Endothelial cell of umbilical vein (primary cell): Measurements from ENCODE around the gene ASL.

ENCODE experiments used
- EZH2 ChIP-seq: IDR thresholded peaks from 2 replicates; pipeline ENCODE4 v1.6.1; 2012; ENCODE audit warnings: borderline replicate concordance, low read depth, mild to moderate bottlenecking, moderate library complexity, low read length, inconsistent platforms; ENCODE audit not compliant: severe bottlenecking
- MYC ChIP-seq: IDR thresholded peaks from one replicate; pipeline ENCODE4 v1.6.1; 2011; ENCODE audit warnings: mild to moderate bottlenecking, low read depth, low read length
- POLR2A ChIP-seq: IDR thresholded peaks from 2 replicates; pipeline ENCODE4 v1.6.1; 2012; ENCODE audit warnings: low read depth, mild to moderate bottlenecking, control low read depth, low read length
- TF ChIP-seq, protein P1 (sequence below), 2 donors: IDR thresholded peaks; 1 replicate in 1 of 2; 2 replicates in 1 of 2; pipeline ENCODE4 v1.5.1; 2011; ENCODE audit warnings: low read length in 2 of 2, mild to moderate bottlenecking in 2 of 2, moderate library complexity in 2 of 2, control low read depth in 1 of 2, inconsistent platforms in 1 of 2, low read depth in 1 of 2; ENCODE audit not compliant: insufficient read depth in 1 of 2; ENCODE audit errors: extremely low read depth in 1 of 2

GRCh38 chr7:66033471-66034385, 41.9 kb upstream of the ASL start:
- TF ChIP-seq, protein P1, sequence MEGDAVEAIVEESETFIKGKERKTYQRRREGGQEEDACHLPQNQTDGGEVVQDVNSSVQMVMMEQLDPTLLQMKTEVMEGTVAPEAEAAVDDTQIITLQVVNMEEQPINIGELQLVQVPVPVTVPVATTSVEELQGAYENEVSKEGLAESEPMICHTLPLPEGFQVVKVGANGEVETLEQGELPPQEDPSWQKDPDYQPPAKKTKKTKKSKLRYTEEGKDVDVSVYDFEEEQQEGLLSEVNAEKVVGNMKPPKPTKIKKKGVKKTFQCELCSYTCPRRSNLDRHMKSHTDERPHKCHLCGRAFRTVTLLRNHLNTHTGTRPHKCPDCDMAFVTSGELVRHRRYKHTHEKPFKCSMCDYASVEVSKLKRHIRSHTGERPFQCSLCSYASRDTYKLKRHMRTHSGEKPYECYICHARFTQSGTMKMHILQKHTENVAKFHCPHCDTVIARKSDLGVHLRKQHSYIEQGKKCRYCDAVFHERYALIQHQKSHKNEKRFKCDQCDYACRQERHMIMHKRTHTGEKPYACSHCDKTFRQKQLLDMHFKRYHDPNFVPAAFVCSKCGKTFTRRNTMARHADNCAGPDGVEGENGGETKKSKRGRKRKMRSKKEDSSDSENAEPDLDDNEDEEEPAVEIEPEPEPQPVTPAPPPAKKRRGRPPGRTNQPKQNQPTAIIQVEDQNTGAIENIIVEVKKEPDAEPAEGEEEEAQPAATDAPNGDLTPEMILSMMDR (IDR thresholded peaks at IDR 0.05; ENCODE audit: extremely low read depth in 1 of 2, insufficient read depth in 1 of 2, low read depth in 1 of 2, low read length in 2 of 2): no peak
- TF ChIP-seq EZH2: no peak
- no peak for TF ChIP-seq POLR2A
- TF ChIP-seq MYC: no peak
